K562 (cell line): Measurements from ENCODE around the gene CNMD. TPM values are rescaled to one million over a fixed set of nuclear protein-coding genes. Genes with fewer than 3 reads are reported as not detected.
"Not testable (repeated sequence)": the region's sequence is repeated elsewhere in the genome, so short reads cannot be mapped to it uniquely, and the experiment has no call there.

Source experiments
- ATAC-seq: fragments of 200-7000 bp; cut with Tn5 transposase; 3 replicates; pipeline ENCODE4 v1.9.1; 2020; ENCODE audit warnings: moderate library complexity
- BruUV-seq: library from RNA; stranded (reverse); fragments of 400-500 nt; replicated peaks from 2 replicates; lab custom pipeline; 2021; lab: Mats Ljungman, UMichigan
- CTCF ChIA-PET: fragments of 300-600 bp; formaldehyde crosslinking; extraction: SDS; loops from one replicate; lab custom pipeline; 2021; ENCODE audit warnings: low intra/inter-chr PET ratio; lab: Yijun Ruan, JAX
- POLR2A ChIA-PET: fragments of 300-600, 350-650 bp; sonication (Branson Sonifier 250); formaldehyde crosslinking; extraction: SDS; loops from one replicate; lab custom pipeline; 2021; ENCODE audit warnings: antibody characterized with exemption, inconsistent platforms; lab: Yijun Ruan, JAX
- DNase-seq, 4 experiments: peaks; one replicate each; pipeline versions ENCODE4 v3.0.0 to v3.0.0-alpha.2; 2011 to 2018; ENCODE audit warnings: low spot score in 3 of 4, mixed read lengths in 3 of 4; ENCODE audit errors: extremely low read depth in 1 of 4
- FAIRE-seq: peaks from 2 replicates; lab custom pipeline; 2011; peaks lifted over from hg19 to GRCh38; lab: Jason Lieb, UNC
- H2AFZ ChIP-seq: 2 replicates; pipeline ENCODE4 v1.6.0; 2011; ENCODE audit warnings: low read depth, low read length, control low read depth, inconsistent platforms
- H3K27ac ChIP-seq: fragments of 200-600 bp; 3 replicates; pipeline ENCODE4 v1.8.0; 2011; ENCODE audit warnings: low read depth, mild to moderate bottlenecking, control low read depth, inconsistent platforms, low read length, moderate library complexity, mixed read lengths; ENCODE audit errors: extremely low read depth
- H3K27me3 ChIP-seq, 2 experiments: fragments of 300-600 bp in 1 of 2; 2 replicates in 1 of 2; 3 replicates in 1 of 2; pipeline versions ENCODE4 v1.6.0 to v1.8.0; 2011; ENCODE audit warnings: inconsistent platforms in 2 of 2, low read length in 2 of 2, mild to moderate bottlenecking in 1 of 2, mixed read lengths in 1 of 2, moderate library complexity in 1 of 2; ENCODE audit not compliant: control insufficient read depth in 2 of 2, insufficient read depth in 2 of 2
- H3K36me3 ChIP-seq: fragments of 300-600 bp; 3 replicates; pipeline ENCODE4 v1.8.0; 2011; ENCODE audit warnings: mild to moderate bottlenecking, low read length, inconsistent platforms; ENCODE audit not compliant: control insufficient read depth, insufficient read depth
- H3K4me1 ChIP-seq, 2 experiments: fragments of 200-600 bp in 1 of 2; replicated peaks in 1 of 2; 2 replicates in 1 of 2; 3 replicates in 1 of 2; pipeline versions ENCODE4 v1.5.1 to v1.8.0; 2011; ENCODE audit warnings: inconsistent platforms in 2 of 2, low read length in 2 of 2, mild to moderate bottlenecking in 1 of 2, mixed read lengths in 1 of 2, moderate library complexity in 1 of 2; ENCODE audit not compliant: control insufficient read depth in 2 of 2, insufficient read depth in 2 of 2
- H3K4me2 ChIP-seq: 2 replicates; pipeline ENCODE4 v1.6.1; 2011; ENCODE audit warnings: low read length, control low read depth, inconsistent platforms, mixed read lengths; ENCODE audit not compliant: insufficient read depth
- H3K4me3 ChIP-seq: fragments of 200-600 bp; sonication (generic), shearing (Covaris generic); 2 replicates; pipeline ENCODE4 v1.5.1; 2016; ENCODE audit warnings: control low read depth, inconsistent platforms
- H3K79me2 ChIP-seq: fragments of 200-600 bp; 3 replicates; pipeline ENCODE4 v1.8.0; 2011; ENCODE audit warnings: low read length, inconsistent platforms; ENCODE audit not compliant: control insufficient read depth, insufficient read depth
- H3K9ac ChIP-seq, 2 experiments: 2 replicates each; pipeline versions ENCODE4 v1.6.0 to v1.6.1; 2011; ENCODE audit warnings: low read depth in 2 of 2, low read length in 2 of 2, control low read depth in 1 of 2, inconsistent platforms in 1 of 2, mild to moderate bottlenecking in 1 of 2, mixed read lengths in 1 of 2; ENCODE audit not compliant: insufficient read depth in 1 of 2
- H3K9me1 ChIP-seq: one replicate; pipeline ENCODE4 v1.6.0; 2011; ENCODE audit warnings: inconsistent platforms, mild to moderate bottlenecking, low read length, moderate library complexity; ENCODE audit not compliant: control insufficient read depth, insufficient read depth
- H3K9me3 ChIP-seq: replicated peaks from 2 replicates; pipeline ENCODE4 v1.5.1; 2011; ENCODE audit warnings: low read depth, low read length, inconsistent platforms; ENCODE audit not compliant: control insufficient read depth, insufficient read depth
- H4K20me1 ChIP-seq: replicated peaks from 2 replicates; pipeline ENCODE4 v1.6.1; 2011; ENCODE audit warnings: low read length, inconsistent platforms, mixed read lengths; ENCODE audit not compliant: control insufficient read depth, insufficient read depth
- ADNP ChIP-seq: fragments of 200-800 bp; sonication (Bioruptor generic); IDR thresholded peaks from 2 replicates; pipeline ENCODE4 v1.6.1; 2016; ENCODE audit warnings: missing genetic modification characterization, missing compliant biosample characterization
- ARID1B ChIP-seq: fragments of 450-650 bp; IDR thresholded peaks from 2 replicates; pipeline ENCODE4 v1.6.1; 2016; ENCODE audit warnings: antibody characterized with exemption, mild to moderate bottlenecking, inconsistent platforms
- CBFA2T3 ChIP-seq: fragments of 450-650 bp; IDR thresholded peaks from 2 replicates; pipeline ENCODE4 v1.6.1; 2017
- CXXC5 ChIP-seq: fragments of 250-450 bp; sonication (Bioruptor Pico); IDR thresholded peaks from 2 replicates; pipeline ENCODE4 v1.8.0; 2022; ENCODE audit warnings: inconsistent platforms, mild to moderate bottlenecking, moderate library complexity
- TAL1 ChIP-seq: fragments of 450-650 bp; IDR thresholded peaks from 2 replicates; pipeline ENCODE4 v1.6.1; 2016; ENCODE audit warnings: mild to moderate bottlenecking
- ZNF639 ChIP-seq, 2 experiments: fragments of 200-800 bp in 1 of 2; sonication (Bioruptor generic) in 1 of 2; sonication (generic) in 1 of 2; formaldehyde crosslinking in 1 of 2; IDR thresholded peaks in 1 of 2; conservative IDR thresholded peaks in 1 of 2; 2 replicates each; pipeline versions ENCODE4 v1.5.0 to v1.6.1; 2016 to 2020; ENCODE audit warnings: missing compliant biosample characterization in 1 of 2, missing genetic modification characterization in 1 of 2, missing genetic modification reagents in 1 of 2
- WGBS: fragments of 100-300 bp; shearing (Covaris generic); methylation state at CpG from one replicate; pipeline ENCODE4 v1.1.6; 2016; ENCODE audit warnings: low coverage, mixed read lengths; ENCODE audit not compliant: insufficient coverage; ENCODE audit errors: missing lambda C conversion rate; 5-methylcytosine and 5-hydroxymethylcytosine counted together
- in situ Hi-C: fragments of 300-500 bp; cut with MboI; formaldehyde crosslinking; loops from 4 replicates; pipeline ENCODE4 v1.15.0; 2018; ENCODE audit warnings: inconsistent platforms, mixed read lengths
- intact Hi-C: fragments of 100-400 bp; cut with micrococcal nuclease; formaldehyde crosslinking; loops from 2 replicates; pipeline ENCODE4 v1.14.2; 2022
- polyA plus RNA-seq, 8 experiments: library from polyadenylated mRNA; depleted of rRNA in 4 of 8; stranded (reverse) in 5 of 8; unstranded in 3 of 8; fragments of >200 nt; fragmentation: Nextera tagmentation in 2 of 8; fragmentation: Illumina TruSeq in 1 of 8; extraction: Ambion mirVana in 2 of 8; extraction: Trizol in 1 of 8; gene quantifications; 2 replicates each; pipeline versions ENCODE4 v1.2.1 to v1.2.3, GENCODE V29; 2011 to 2014; ENCODE audit warnings: inconsistent platforms in 1 of 8, missing spikeins in 1 of 8
- total RNA-seq, 7 experiments: library from RNA; depleted of rRNA in 6 of 7; stranded (reverse); fragments of >200 nt in 6 of 7; fragmentation: Illumina TruSeq in 2 of 7; extraction: Trizol in 2 of 7; gene quantifications; 2 replicates each; pipeline versions ENCODE4 v1.2.1 to v1.2.3, GENCODE V29; 2011 to 2021; ENCODE audit warnings: low replicate concordance in 1 of 7

The CNMD gene
- total and polyA plus RNA-seq, 9 of the 15 experiments (the other 6 are each of a cell fraction or from before 2014, with no cell fraction given): not detected

- TF ChIP-seq ZNF639 (CRISPR knock-in tag; conservative IDR thresholded peaks at IDR 0.05 in 1 of 2, IDR thresholded peaks at IDR 0.05 in 1 of 2): no peak
Observed at GRCh38 chr13:52711286-52711685, 28.3 kb downstream of the CNMD start (continued).

GRCh38 chr13:52708266-52708665 lies 31.4 kb downstream of the CNMD start:
- not testable (repeated sequence) for H3K4me3 ChIP-seq, BruUV-seq
- POLR2A ChIA-PET: interaction anchor here (1.0 kb wide), 1 partner anchor 101 kb away, joined by 3 read pairs; no protein-coding TSS in a partner anchor
- TF ChIP-seq ADNP (tag) (peak; percentile 74), ARID1B (peak; percentile 16; the same call in 1 of the 2 replicates), CXXC5 (CRISPR knock-in tag) (peak; percentile 36), CBFA2T3 (0 out of 2 replicates have a peak, but pooled peaks have one; percentile 11), TAL1 (peak; percentile 30; the same call in 1 of the 2 replicates)
- TF ChIP-seq, all 486 proteins: peak for 5; not testable (repeated sequence) for 481
- H3K27me3 ChIP-seq, H3K27ac ChIP-seq, ATAC-seq, H3K9me1 ChIP-seq, in situ Hi-C loops, H4K20me1 ChIP-seq, H2AFZ ChIP-seq, H3K4me1 ChIP-seq, CTCF ChIA-PET, intact Hi-C loops, H3K4me2 ChIP-seq, H3K79me2 ChIP-seq, DNase-seq, H3K9ac ChIP-seq, H3K9me3 ChIP-seq, H3K36me3 ChIP-seq, FAIRE-seq: not testable (repeated sequence)
- 10% methylated on average over 11 of the region's 12 CpGs for WGBS
